SJCRH30 (cell line): ENCODE data around the gene MYT1. TPM values are rescaled to one million over a fixed set of nuclear protein-coding genes. Genes with fewer than 3 reads are reported as not detected.

Experiments
- DNase-seq, 2 experiments: peaks; one replicate each; pipeline ENCODE4 v3.0.0-alpha.2; 2015 to 2020
- H3K27ac ChIP-seq: fragments of 250-450 bp; sonication (Bioruptor Pico); 2 replicates; pipeline ENCODE4 v1.5.1; 2020; ENCODE audit warnings: mild to moderate bottlenecking, moderate library complexity
- H3K27me3 ChIP-seq: fragments of 250-450 bp; sonication (Bioruptor Pico); 2 replicates; pipeline ENCODE4 v1.5.1; 2020; ENCODE audit warnings: mild to moderate bottlenecking, moderate library complexity
- H3K36me3 ChIP-seq: fragments of 250-450 bp; sonication (Bioruptor Pico); 2 replicates; pipeline ENCODE4 v1.5.1; 2020; ENCODE audit warnings: mild to moderate bottlenecking, moderate library complexity
- H3K4me1 ChIP-seq: fragments of 250-450 bp; sonication (Bioruptor Pico); 2 replicates; pipeline ENCODE4 v1.5.1; 2020; ENCODE audit warnings: mild to moderate bottlenecking, moderate library complexity
- H3K4me3 ChIP-seq: fragments of 250-450 bp; sonication (Bioruptor Pico); 2 replicates; pipeline ENCODE4 v1.5.1; 2020; ENCODE audit warnings: mild to moderate bottlenecking, moderate library complexity
- H3K9me3 ChIP-seq: fragments of 250-450 bp; sonication (Bioruptor Pico); replicated peaks from 2 replicates; pipeline ENCODE4 v1.5.1; 2020; ENCODE audit warnings: mild to moderate bottlenecking, moderate library complexity
- total RNA-seq: library from RNA; depleted of rRNA; stranded (reverse); fragments of >200 nt; shearing (Covaris generic); gene quantifications from 2 replicates; pipeline ENCODE4 v1.2.3, GENCODE V29; 2014

MYT1 gene
- total RNA-seq, 1 experiment from 2014 or later: not detected

DNA sequence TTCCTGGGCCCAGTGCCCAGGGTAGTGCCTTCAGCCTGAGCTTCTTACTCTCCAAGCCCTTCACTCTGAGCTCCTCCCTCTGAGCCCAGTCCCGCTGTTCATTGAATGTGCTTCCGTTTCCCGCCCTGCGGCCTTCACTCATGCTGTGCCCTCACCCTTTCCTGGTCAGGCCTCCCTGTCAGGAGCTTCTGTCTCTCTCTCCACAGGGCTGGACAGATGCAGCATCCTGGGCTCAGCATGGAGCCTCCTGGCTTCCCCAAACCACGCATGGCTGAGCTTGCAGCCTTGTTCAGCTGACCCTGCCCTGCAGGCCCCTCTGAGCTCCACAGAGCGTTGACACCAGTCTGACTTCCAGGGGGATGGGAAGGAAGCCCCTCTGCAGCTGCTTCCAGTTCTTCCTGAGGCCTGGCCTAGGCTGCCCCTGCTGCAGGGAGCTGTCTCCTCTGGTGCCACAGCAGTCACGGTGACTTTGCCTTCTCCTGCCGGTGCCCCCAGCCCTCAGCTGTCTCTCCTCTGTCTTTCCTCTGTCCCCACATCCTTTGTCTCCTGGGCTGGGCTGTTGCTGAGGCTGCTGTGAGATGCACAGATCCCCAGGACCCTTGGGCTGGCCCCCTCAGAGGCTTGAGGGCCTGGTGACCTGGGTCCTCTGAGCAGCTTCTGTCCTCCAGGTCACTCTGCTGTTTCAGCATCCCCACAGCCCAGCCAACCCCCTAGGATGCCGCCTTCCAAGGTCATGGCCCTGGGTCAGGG lies 7.9 kb upstream of the MYT1 start:
- H3K9me3 ChIP-seq: no peaks in the 10 kb centered on the region
- peak; percentile 23 to 38 for DNase-seq
- H3K4me1 ChIP-seq: no peaks in the 10 kb centered on the region
- H3K27ac ChIP-seq: no peak overlapping the region
- H3K4me3 ChIP-seq: no peak overlapping the region
- no peaks in the 10 kb centered on the region for H3K36me3 ChIP-seq
- H3K27me3 ChIP-seq: peaks cover 6% of the 10 kb centered on the region; the same call in 1 of the 2 replicates

GRCh38 chr20:64156886-64157875 lies 7.1 kb upstream of the MYT1 start:
- Histone ChIP-seq H3K4me1 (no peaks in the 10 kb centered on the region), H3K9me3 (no peaks in the 10 kb centered on the region), H3K27ac (no peak overlapping the region), H3K36me3 (no peaks in the 10 kb centered on the region), H3K4me3 (no peak overlapping the region), H3K27me3 (peaks cover 14% of the 10 kb centered on the region)
- no peak for DNase-seq

- Histone ChIP-seq H3K36me3 (no peaks in the 10 kb centered on the region), H3K4me3 (no peak overlapping the region), H3K4me1 (no peaks in the 10 kb centered on the region), H3K9me3 (no peaks in the 10 kb centered on the region), H3K27me3 (peaks cover 21% of the 10 kb centered on the region), H3K27ac (no peak overlapping the region)
- DNase-seq: no peak
Measured at GRCh38 chr20:64157878-64158277, 6.4 kb upstream of the MYT1 start.

DNA sequence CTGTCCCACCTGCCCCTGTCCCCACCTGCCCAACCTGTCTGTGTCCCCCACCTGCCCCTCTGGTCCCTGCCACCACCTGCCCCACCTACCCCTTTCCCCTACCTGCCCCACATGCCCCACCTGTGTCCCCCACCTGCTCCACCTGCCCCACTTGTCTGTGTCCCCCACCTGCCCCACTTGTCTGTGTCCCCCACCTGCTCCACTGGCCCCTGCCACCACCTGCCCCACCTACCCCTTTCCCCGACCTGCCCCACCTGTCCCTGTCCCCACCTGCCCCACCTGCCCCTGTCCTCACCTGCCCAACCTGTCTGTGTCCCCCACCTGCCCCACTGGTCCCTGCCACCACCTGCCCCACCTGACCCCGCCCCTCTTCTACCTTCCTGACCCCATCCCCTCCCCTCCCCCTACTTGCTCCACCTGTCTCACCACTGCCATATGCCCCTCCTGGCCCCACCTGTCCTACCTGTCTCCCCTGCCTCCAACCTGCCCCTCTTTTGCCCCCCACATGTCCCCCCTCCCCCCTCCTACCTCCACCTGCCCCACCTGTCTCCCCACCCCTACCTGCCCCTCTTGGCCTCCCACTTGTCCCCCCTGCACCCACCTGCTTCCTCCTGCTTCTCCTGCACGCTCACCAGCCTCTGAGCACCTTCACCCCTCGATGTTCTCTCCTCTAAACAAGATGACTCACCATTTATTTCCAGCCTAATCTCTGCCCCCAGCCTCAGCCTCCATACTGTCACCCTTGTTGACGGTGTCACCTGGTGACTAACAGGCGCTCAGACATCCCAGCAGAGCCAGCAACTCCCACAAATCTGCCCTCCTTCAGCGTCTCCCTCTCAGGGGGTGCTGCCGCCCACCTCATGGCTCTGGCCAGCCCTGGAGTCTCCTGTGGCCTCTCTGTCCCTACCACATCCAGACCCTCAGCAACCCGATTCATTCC lies 5.6 kb upstream of the MYT1 start:
- H3K36me3 ChIP-seq: no peaks in the 10 kb centered on the region
- H3K9me3 ChIP-seq: no peaks in the 10 kb centered on the region
- no peak overlapping the region for H3K4me3 ChIP-seq
- no peak overlapping the region for H3K27ac ChIP-seq
- H3K27me3 ChIP-seq: peaks cover 26% of the 10 kb centered on the region
- DNase-seq: no peak
- H3K4me1 ChIP-seq: no peaks in the 10 kb centered on the region

DNA sequence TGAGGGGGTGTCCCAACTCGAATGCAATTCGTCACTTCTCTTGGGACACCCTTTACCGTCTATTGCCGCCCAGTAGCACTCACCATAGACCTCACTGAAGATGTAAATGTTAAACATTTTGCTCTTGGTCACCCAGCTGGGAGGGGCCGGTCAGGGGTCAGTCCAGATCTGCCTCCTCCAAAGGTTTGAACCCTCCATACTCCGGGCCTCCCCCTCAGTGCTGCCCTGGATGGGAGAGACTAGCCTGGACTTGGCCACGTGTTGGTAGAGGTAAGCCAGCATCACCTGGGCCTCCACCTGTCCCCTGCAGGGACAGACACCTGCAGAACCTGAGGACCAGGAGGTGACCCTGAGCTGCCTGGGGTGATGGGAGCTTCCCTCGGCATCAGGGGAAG lies 5.0 kb upstream of the MYT1 start:
- no peaks in the 10 kb centered on the region for H3K4me1 ChIP-seq
- no peaks in the 10 kb centered on the region for H3K36me3 ChIP-seq
- no peak overlapping the region for H3K4me3 ChIP-seq
- no peak overlapping the region for H3K27ac ChIP-seq
- H3K27me3 ChIP-seq: peaks cover 31% of the 10 kb centered on the region
- DNase-seq: no peak
- H3K9me3 ChIP-seq: no peaks in the 10 kb centered on the region

DNA sequence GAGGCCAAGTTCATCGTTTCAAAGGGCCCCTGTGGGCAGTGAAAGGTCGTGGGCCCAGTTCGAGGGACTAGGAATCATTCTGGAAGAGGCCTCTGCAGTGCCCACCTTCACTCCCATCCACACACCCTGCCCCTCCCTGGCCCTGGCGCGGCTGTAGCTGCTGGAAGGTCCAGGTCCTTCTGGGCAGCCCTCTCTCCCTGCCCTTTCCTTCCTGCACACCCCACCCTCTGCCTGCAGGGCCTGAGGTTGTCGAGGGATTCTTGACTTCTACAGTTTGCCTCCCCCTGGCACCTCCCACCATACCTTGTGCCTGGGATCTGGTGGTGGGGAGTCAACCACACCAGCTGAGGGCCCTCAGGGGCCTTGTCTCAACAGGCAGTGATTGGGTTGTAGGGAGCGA lies 4.5 kb upstream of the MYT1 start:
- DNase-seq: no peak
- Histone ChIP-seq H3K9me3 (no peaks in the 10 kb centered on the region), H3K27me3 (peaks cover 35% of the 10 kb centered on the region), H3K4me1 (no peaks in the 10 kb centered on the region), H3K27ac (no peak overlapping the region), H3K36me3 (no peaks in the 10 kb centered on the region), H3K4me3 (no peak overlapping the region)

GRCh38 chr20:64160118-64160517 lies 4.1 kb upstream of the MYT1 start:
- no peak overlapping the region for H3K27ac ChIP-seq
- no peak for DNase-seq
- H3K27me3 ChIP-seq: peaks cover 38% of the 10 kb centered on the region
- no peaks in the 10 kb centered on the region for H3K36me3 ChIP-seq
- H3K4me1 ChIP-seq: no peaks in the 10 kb centered on the region
- H3K9me3 ChIP-seq: no peaks in the 10 kb centered on the region
- no peak overlapping the region for H3K4me3 ChIP-seq

- Histone ChIP-seq H3K27ac (no peak overlapping the region), H3K9me3 (no peaks in the 10 kb centered on the region), H3K27me3 (peaks cover 38% of the 10 kb centered on the region), H3K36me3 (no peaks in the 10 kb centered on the region), H3K4me3 (no peak overlapping the region), H3K4me1 (no peaks in the 10 kb centered on the region)
- no peak for DNase-seq
Measured at GRCh38 chr20:64160526-64161355, 3.5 kb upstream of the MYT1 start.

DNA sequence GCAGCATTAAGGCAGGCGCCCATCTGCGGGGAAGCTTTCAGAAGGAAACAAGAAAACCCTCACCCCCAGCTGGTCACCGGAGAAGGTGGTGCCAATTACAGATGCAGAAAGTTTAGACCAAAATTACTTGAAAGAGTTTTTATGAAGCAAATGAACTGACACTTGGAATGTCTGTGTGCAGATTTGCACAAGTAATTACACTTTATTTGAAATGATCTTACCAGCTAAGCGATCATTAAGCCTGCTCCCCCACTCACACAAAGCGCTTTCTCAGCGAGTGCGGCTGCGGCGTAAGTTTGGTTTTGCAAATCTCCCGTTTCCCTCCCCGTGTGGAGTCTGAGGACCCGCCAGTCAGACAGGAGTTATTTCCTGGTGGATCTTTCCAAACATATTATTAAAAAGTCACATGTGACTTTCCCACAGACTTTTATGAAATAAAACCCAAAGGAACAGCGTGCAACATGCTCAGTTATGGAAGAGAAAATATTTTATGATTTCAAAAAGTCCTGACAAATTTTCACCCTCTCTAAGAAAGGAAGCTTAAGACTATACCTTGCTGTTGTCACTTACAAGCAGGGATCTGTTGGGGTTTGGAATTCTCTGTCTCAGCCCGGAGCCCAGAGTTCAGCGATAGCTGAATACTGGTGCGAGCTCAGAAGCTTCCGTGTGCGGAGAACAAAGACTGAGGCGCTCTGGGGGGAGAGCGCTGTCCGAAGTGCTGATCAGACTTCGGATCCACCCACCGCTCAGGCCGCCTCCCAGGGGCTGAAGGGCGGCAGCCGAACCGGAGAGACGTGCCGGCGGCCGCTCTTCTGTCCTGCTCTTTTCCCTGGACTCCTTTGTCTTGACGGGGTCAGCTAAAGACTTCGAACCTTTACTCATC lies 2.7 kb upstream of the MYT1 start:
- peak in 1 of 2 experiments; percentile 29 for DNase-seq
- Histone ChIP-seq H3K4me1 (no peaks in the 10 kb centered on the region), H3K27ac (no peak overlapping the region), H3K27me3 (peaks cover 42% of the 10 kb centered on the region), H3K9me3 (no peaks in the 10 kb centered on the region), H3K36me3 (no peaks in the 10 kb centered on the region), H3K4me3 (no peak overlapping the region)

DNA sequence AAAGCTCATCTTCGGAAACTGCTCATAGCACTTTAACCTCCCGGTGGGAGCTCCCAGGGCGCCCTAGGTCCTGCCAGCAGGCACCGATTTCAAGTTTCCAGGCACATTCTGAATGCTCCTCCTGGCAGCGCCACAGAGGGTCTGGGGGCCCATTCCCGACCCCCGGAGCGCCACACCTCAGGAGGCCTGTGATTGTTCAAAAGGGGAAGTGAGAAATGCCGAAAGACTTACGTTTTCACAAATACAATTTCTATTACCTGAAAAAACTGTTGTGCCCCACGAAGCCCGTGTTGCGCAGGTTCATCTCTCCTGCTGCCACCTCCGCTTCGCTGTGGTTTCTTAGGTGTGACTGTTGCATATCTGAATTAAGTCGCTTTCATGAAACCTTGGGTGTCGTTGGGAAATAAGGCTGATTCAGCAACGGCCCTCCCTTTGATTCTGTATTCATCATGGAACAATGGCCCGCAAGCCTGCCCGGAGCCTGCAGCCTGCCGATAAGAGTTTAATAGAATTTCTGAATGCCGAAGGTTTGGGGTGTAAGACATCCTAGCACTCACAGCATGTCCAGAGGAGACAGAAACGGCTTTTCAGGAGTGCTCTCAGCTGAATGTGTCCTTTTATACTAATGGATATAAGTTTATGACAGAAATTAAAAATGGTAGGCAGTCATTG lies 1.9 kb upstream of the MYT1 start:
- Histone ChIP-seq H3K36me3 (no peaks in the 10 kb centered on the region), H3K27ac (no peak overlapping the region), H3K4me1 (no peaks in the 10 kb centered on the region), H3K9me3 (no peaks in the 10 kb centered on the region), H3K4me3 (no peak overlapping the region), H3K27me3 (peaks cover 50% of the 10 kb centered on the region)
- no peak for DNase-seq

- Histone ChIP-seq H3K4me3 (no peak overlapping the region), H3K27ac (no peak overlapping the region), H3K36me3 (no peaks in the 10 kb centered on the region), H3K4me1 (no peaks in the 10 kb centered on the region), H3K27me3 (peaks cover 59% of the 10 kb centered on the region), H3K9me3 (no peaks in the 10 kb centered on the region)
- no peak for DNase-seq
Measured at GRCh38 chr20:64163776-64164122, 503 bp upstream of the MYT1 start.

- H3K36me3 ChIP-seq: no peaks in the 10 kb centered on the region
- DNase-seq: no peak
- H3K4me3 ChIP-seq: no peak overlapping the region
- no peaks in the 10 kb centered on the region for H3K9me3 ChIP-seq
- H3K27ac ChIP-seq: no peak overlapping the region
- peaks cover 61% of the 10 kb centered on the region for H3K27me3 ChIP-seq
- 0 out of 2 replicates have a peak, but pooled peaks cover 4% of the 10 kb centered on the region for H3K4me1 ChIP-seq
Measured at GRCh38 chr20:64165866-64166600, 1.8 kb downstream of the MYT1 start.
